ENCODE data around the gene BMP7. TPM values are rescaled to one million over a fixed set of nuclear protein-coding genes. Genes with fewer than 3 reads are reported as not detected.

Gene BMP7
- total RNA-seq, 4 donors from 2014 or later: 4.6 to 7.1 (median 5.6) TPM

- Histone ChIP-seq H3K9me3 (no peaks in the 10 kb centered on the region), H3K4me3 (no peak overlapping the region), H3K36me3 (no peaks in the 10 kb centered on the region), H3K4me1 (peaks cover 0 to 10% (median 10%) of the 10 kb centered on the region in 4 donors), H3K27me3 (peaks cover 0 to 27% (median 0%) of the 10 kb centered on the region in 4 donors), H3K27ac (replicated peaks in 1 of 4) (no peak overlapping the region)
- 79% methylated on average over 5 of the region's 7 CpGs for WGBS
- no peak for DNase-seq (ENCODE audit: extremely low spot score)
- intact Hi-C loops (cut with DNase I): no loop called here
- no peak for TF ChIP-seq POLR2A (IDR thresholded peaks at IDR 0.05; ENCODE audit: low read depth)
- TF ChIP-seq EP300 (IDR thresholded peaks at IDR 0.05): no peak
- TF ChIP-seq CTCF (IDR thresholded peaks at IDR 0.05): no peak
- TF ChIP-seq POLR2AphosphoS5 (IDR thresholded peaks at IDR 0.05): no peak
Measured at GRCh38 chr20:57293995-57294394, 27.6 kb upstream of the BMP7 start.

- WGBS: 82% methylated on average over 2 of the region's 2 CpGs
Measured at GRCh38 chr20:57292611-57293010, 26.2 kb upstream of the BMP7 start.

GRCh38 chr20:57291694-57292093, 25.3 kb upstream of the BMP7 start:
- H3K36me3 ChIP-seq: no peaks in the 10 kb centered on the region
- DNase-seq (ENCODE audit: extremely low spot score): no peak
- intact Hi-C loops (cut with DNase I): no loop called here
- no peak overlapping the region for H3K27ac ChIP-seq (replicated peaks in 1 of 4)
- no peaks in the 10 kb centered on the region for H3K9me3 ChIP-seq
- H3K27me3 ChIP-seq: peaks cover 0 to 27% (median 0%) of the 10 kb centered on the region in 4 donors
- H3K4me1 ChIP-seq: peaks cover 3 to 33% (median 31%) of the 10 kb centered on the region in 4 donors
- no peak overlapping the region for H3K4me3 ChIP-seq
- 81% methylated on average over 6 of the region's 6 CpGs for WGBS
- TF ChIP-seq CTCF (IDR thresholded peaks at IDR 0.05): no peak
- no peak for TF ChIP-seq EP300 (IDR thresholded peaks at IDR 0.05)
- no peak for TF ChIP-seq POLR2A (IDR thresholded peaks at IDR 0.05; ENCODE audit: low read depth)
- no peak for TF ChIP-seq POLR2AphosphoS5 (IDR thresholded peaks at IDR 0.05)

More at GRCh38 chr20:57292611-57293010, 26.2 kb upstream of the BMP7 start:
- intact Hi-C loops (cut with DNase I): no loop called here
- Histone ChIP-seq H3K4me1 (peaks cover 3 to 24% (median 23%) of the 10 kb centered on the region in 4 donors), H3K9me3 (no peaks in the 10 kb centered on the region), H3K36me3 (no peaks in the 10 kb centered on the region), H3K27me3 (peaks cover 0 to 27% (median 0%) of the 10 kb centered on the region in 4 donors), H3K27ac (replicated peaks in 1 of 4) (no peak overlapping the region), H3K4me3 (no peak overlapping the region)
- TF ChIP-seq POLR2A (IDR thresholded peaks at IDR 0.05; ENCODE audit: low read depth) (no peak), EP300 (IDR thresholded peaks at IDR 0.05) (no peak), POLR2AphosphoS5 (IDR thresholded peaks at IDR 0.05) (no peak), CTCF (IDR thresholded peaks at IDR 0.05) (no peak)
- no peak for DNase-seq (ENCODE audit: extremely low spot score)

GRCh38 chr20:57291003-57291402, 24.6 kb upstream of the BMP7 start:
- intact Hi-C loops (cut with DNase I): no loop called here
- WGBS: 86% methylated on average over 10 of the region's 10 CpGs
- no peaks in the 10 kb centered on the region for H3K9me3 ChIP-seq

More at GRCh38 chr20:57291003-57291402, 24.6 kb upstream of the BMP7 start:
- no peak for DNase-seq (ENCODE audit: extremely low spot score)
- H3K36me3 ChIP-seq: no peaks in the 10 kb centered on the region
- TF ChIP-seq CTCF (IDR thresholded peaks at IDR 0.05) (no peak), EP300 (IDR thresholded peaks at IDR 0.05) (no peak), POLR2AphosphoS5 (IDR thresholded peaks at IDR 0.05) (no peak), POLR2A (IDR thresholded peaks at IDR 0.05; ENCODE audit: low read depth) (no peak)
- H3K4me1 ChIP-seq: peaks cover 3 to 33% (median 31%) of the 10 kb centered on the region in 4 donors
- no peak overlapping the region for H3K4me3 ChIP-seq
- H3K27me3 ChIP-seq: peaks cover 0 to 27% (median 0%) of the 10 kb centered on the region in 4 donors
- no peak overlapping the region for H3K27ac ChIP-seq (replicated peaks in 1 of 4)
